ENCODE measurements around the gene GPX8. TPM values are rescaled to one million over a fixed set of nuclear protein-coding genes. Genes with fewer than 3 reads are reported as not detected.

The GPX8 gene
- total and polyA plus RNA-seq, 9 of the 15 experiments (the other 6 are each of a cell fraction or from before 2014, with no cell fraction given), result 0.62 to 1.8 (median 1.2) TPM

DNA sequence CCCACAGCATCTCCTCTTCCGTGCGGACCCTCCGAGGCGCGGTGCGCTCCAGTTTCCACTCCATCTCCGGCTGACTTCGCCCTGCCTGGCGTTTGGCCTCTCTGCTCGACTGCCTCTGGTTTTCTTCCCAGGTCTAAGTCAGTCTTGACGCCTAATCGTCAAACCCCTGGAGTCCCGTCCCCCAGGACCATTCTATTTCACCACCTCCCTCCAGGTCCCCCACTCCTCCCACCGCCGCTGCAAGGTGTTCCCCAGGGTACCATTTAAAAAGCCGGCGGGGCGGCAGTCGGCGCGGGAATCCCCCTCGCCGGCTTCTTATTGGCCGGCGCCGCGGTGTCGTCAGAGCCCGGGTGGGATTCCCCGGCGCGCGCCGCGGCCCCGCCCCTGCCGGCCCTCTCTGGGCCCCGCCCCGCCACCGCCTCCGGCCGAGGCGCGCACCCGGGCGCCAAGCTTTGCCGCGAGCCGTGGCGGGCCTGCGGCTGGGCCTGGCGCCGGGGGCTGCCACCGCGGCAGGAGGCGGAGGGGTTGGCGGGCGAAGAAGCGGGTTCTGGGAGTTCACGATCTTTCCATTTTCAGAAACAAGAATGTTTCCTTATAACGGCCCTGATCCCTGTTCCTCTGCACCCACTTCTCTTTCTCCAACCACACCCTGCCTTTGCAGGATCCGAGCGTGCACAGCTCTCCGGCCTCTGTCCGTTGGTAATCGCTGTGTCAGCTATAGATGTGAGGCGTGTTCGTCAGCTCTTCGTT is 13.1 kb downstream of the GPX8 start, which contains the start of gene CDC20B (continued):
- TF ChIP-seq MCM2 (IDR thresholded peaks at IDR 0.05; ENCODE audit: low read depth), result no peak
- TF ChIP-seq PHTF2 (CRISPR knock-in tag; IDR thresholded peaks at IDR 0.05), result no peak
- TF ChIP-seq ZNF134 (CRISPR knock-in tag; conservative IDR thresholded peaks at IDR 0.05), result no peak
- no peak for TF ChIP-seq ZNF79 (CRISPR knock-in tag; IDR thresholded peaks at IDR 0.05; ENCODE audit: low read depth)
- no peak for TF ChIP-seq PCBP1 (IDR thresholded peaks at IDR 0.05; ENCODE audit: low read depth, low read length, poor library complexity, severe bottlenecking)
- TF ChIP-seq LEF1 (IDR thresholded peaks at IDR 0.05), result no peak
- TF ChIP-seq CC2D1A (IDR thresholded peaks at IDR 0.05), result no peak
- TF ChIP-seq HMG20A (CRISPR knock-in tag; conservative IDR thresholded peaks at IDR 0.05), result no peak
- TF ChIP-seq HNRNPL (IDR thresholded peaks at IDR 0.05; ENCODE audit: low read depth, low read length), result no peak
- TF ChIP-seq COPS2 (conservative IDR thresholded peaks at IDR 0.05), result no peak
- TF ChIP-seq, protein P1, sequence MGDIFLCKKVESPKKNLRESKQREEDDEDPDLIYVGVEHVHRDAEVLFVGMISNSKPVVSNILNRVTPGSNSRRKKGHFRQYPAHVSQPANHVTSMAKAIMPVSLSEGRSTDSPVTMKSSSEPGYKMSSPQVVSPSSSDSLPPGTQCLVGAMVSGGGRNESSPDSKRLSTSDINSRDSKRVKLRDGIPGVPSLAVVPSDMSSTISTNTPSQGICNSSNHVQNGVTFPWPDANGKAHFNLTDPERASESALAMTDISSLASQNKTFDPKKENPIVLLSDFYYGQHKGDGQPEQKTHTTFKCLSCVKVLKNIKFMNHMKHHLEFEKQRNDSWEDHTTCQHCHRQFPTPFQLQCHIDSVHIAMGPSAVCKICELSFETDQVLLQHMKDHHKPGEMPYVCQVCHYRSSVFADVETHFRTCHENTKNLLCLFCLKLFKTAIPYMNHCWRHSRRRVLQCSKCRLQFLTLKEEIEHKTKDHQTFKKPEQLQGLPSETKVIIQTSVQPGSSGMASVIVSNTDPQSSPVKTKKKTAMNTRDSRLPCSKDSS (IDR thresholded peaks at IDR 0.05; ENCODE audit: low read depth, partially characterized antibody), result no peak
- no peak for TF ChIP-seq DEAF1 (CRISPR knock-in tag; IDR thresholded peaks at IDR 0.05)
- no peak for TF ChIP-seq STAG1 (CRISPR knock-in tag; IDR thresholded peaks at IDR 0.05; ENCODE audit: borderline replicate concordance)
- no peak for TF ChIP-seq NKRF (IDR thresholded peaks at IDR 0.05; ENCODE audit: borderline replicate concordance)
- TF ChIP-seq, protein P2, sequence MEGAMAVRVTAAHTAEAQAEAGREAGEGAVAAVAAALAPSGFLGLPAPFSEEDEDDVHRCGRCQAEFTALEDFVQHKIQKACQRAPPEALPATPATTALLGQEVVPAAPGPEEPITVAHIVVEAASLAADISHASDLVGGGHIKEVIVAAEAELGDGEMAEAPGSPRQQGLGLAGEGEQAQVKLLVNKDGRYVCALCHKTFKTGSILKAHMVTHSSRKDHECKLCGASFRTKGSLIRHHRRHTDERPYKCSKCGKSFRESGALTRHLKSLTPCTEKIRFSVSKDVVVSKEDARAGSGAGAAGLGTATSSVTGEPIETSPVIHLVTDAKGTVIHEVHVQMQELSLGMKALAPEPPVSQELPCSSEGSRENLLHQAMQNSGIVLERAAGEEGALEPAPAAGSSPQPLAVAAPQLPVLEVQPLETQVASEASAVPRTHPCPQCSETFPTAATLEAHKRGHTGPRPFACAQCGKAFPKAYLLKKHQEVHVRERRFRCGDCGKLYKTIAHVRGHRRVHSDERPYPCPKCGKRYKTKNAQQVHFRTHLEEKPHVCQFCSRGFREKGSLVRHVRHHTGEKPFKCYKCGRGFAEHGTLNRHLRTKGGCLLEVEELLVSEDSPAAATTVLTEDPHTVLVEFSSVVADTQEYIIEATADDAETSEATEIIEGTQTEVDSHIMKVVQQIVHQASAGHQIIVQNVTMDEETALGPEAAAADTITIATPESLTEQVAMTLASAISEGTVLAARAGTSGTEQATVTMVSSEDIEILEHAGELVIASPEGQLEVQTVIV (CRISPR knock-in tag; IDR thresholded peaks at IDR 0.05; ENCODE audit: borderline replicate concordance), result no peak
- TF ChIP-seq, protein P3, sequence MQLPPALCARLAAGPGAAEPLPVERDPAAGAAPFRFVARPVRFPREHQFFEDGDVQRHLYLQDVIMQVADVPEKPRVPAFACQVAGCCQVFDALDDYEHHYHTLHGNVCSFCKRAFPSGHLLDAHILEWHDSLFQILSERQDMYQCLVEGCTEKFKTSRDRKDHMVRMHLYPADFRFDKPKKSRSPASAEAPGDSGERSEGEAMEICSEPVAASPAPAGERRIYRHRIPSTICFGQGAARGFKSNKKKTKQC (CRISPR knock-in tag; IDR thresholded peaks at IDR 0.05), result no peak
